T1000 (cell line): ENCODE data around the gene CFAP119.
"Not testable (repeated sequence)": the region's sequence is repeated elsewhere in the genome, so short reads cannot be mapped to it uniquely, and the experiment has no call there.

Experiments used
- DNase-seq: peaks from one replicate; lab custom pipeline; 2025; ENCODE audit warnings: mixed read lengths; lab: John Stamatoyannopoulos, UW

Gene CFAP119

DNA sequence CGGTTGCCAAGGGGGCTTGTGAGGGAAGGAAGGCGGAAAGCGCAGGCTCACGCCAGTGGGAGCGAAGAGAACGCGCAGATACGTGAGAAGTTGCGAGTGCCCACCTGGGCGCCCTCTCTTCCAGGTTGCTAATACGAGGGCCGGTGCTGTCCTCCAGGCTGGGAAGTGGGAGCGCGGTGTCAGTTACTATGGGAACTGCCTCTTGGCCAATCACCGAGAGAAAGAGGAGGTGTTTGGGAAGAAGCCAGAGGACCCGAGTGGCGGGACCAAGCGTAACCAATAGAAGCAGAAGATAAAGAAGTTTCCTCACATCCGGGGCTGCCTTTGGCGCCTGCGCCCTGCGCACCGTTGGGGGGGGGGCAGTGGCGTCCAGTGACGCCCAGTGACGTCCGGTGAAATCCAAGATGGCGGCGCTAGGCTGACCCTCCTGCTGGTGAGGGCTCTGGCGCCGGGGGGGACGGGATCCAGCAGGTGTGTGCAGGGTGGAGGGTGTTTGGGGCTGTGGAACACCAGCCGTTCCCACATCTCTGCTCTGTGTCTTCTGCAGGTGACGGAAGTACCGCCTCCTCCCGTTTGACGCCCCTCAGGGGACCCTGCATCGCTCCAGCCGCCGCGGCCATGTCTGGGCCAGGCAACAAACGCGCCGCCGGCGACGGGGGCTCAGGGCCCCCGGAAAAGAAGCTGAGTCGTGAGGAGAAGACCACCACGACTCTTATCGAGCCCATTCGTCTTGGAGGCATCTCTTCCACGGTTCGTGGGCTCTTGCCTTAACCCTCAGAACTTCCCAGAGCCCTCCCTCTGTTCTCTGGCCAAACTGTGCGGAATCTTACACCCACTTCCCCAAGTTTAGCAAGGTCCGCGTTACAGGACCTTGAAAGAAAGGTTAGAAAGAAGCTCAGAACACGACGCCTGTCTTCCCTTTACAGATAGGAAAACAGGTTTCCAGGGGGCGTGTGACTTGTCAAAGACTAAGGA is at the start of gene CFAP119, which contains the start of gene RNF40:
TSS of gene CFAP119 (minus strand) at position 135 of the 975 bp plus-strand sequence. CDS start 314 bp downstream, outside the sequence.
TSS of gene RNF40 (plus strand) at position 395 of the 975 bp plus-strand sequence. CDS start at position 619, 224 bp downstream.
- DNase-seq: peak; percentile 97

DNA sequence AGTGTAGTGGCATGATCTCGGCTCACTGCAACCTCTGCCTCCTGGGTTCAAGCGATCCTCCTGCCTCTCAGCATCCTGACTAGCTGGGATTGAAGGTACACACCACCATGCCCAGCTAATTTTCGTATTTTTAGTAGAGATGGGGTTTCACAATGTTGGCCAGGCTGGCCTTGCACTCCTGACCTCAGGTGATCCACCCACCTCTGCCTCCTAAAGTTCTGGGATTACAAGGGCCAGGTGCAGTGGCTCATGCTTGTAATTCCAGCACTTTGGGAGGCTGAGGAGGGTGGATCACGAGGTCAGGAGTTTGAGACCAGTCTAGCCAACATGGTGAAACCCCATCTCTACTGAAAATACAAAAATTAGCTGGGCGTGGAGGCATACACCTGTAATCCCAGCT is 47.8 kb upstream of the CFAP119 start:
- DNase-seq: not testable (repeated sequence)

DNA sequence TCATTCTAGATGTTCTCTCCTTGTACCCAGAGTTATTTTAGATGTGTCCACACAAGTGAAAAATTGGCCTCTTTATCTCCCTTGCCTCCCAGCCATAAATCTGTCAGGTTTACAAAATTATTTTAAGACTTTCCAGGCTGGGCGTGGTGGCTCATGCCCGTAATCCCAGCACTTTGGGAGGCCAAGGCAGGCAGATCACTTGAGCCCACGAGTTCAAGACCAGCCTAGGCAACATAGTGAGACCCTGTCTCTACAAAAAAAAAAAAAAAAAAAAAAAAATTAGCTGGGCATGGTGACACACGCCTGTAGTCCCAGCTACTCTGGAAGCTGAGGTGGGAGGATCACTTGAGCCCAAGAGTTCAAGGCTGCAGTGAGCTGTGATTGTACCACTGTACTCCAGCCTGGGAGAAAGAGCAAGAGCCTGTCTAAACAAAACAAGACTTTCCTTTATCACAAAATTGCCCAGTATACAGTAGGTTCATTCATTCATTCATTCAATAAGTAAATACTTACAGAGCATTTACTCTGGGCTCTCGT is 47.1 kb upstream of the CFAP119 start:
- not testable (repeated sequence) for DNase-seq

DNA sequence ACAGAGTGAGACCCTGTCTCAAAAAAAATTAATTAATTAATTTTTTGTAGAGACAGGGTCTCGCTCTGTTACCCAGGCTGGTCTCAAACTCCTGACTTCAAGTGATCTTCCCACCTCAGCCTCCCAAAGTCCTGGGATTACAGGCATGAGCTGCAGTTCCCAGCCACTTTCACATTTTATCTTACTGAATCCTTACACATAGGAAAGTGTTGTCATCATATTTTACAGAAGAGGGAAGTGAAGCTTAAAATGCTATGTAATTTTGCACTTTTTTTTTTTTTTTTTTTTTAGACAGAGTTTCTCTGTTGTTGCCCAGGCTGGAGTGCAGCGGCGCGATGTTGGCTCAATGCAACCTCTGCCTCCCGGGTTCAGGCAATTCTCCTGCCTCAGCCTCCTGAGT is 46.3 kb upstream of the CFAP119 start:
- no peak for DNase-seq

DNA sequence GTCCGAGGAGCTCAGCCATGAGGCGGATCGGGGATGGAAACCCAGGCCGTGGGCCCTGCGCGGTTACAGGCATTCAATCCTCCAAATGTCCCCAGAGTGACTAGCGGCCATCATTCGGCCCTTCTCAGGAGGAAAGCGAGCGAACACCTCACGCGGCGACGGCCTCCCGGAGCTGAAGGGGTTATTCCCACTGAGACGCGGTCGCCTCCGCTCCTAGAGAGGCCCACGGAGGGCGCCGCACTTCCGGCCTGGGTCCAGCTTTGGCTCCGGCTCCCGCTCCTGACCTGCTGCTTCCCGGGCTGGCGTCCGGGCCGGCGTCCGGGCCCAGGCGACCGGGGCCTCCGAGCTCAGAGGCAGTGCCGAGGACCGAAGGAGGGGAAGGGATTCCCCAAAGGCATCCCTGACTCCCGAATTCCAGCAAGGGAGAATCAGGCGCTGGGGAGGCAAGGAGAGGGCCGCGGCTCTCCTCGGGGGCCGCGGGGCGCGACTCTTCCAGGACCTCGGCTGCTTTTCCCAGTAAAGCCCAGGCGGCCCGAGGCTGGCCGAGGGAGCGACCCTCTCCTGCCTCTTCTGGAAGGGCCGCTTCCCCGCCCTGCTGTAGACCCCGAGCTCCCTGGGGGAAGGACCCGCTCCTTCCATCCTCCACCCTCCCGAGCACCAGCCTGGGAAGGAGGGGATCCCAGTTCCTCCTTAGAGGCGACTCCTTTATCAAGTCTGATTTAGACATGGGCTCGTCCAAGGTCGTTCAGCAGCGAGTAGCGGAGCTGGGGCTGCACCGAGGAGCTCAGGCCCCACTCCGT is 43.7 kb upstream of the CFAP119 start:
- peak; percentile 63 for DNase-seq

DNA sequence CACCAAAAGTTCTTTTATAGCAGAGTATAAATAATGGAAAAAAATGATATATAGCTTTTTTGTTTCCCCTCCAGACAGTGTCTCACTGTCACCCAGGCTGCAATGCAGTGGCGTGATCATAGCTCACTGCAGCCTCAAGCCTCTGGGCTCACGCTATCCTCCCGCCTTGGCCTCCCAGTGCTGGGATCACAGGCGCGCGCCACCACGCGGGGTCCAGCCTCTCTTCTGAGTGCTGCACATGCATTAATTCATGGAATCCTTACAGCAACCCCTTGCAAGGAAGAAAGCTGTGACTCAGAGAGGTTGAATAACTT is 43.2 kb upstream of the CFAP119 start:
- peak; percentile 52 for DNase-seq

DNA sequence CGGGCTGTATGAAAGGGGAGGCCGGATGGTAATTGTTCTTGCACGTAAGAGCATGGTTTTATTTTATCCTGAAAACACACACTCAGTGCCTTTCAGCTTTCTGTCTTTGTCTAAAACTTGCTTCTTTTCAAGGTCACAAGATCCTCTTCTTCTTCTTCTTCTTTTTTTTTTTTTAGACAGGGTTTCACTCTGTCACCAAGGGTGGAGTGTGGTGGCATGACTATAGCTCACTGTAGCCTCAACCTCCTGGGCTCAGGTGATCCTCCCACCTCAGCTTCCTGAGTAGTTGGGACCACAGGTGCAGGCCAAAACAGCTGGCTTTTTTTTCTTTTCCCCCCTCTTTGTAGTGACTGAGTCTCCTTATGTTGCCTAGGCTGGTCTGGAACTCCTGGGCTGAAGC is 41.1 kb upstream of the CFAP119 start:
- DNase-seq: no peak

DNA sequence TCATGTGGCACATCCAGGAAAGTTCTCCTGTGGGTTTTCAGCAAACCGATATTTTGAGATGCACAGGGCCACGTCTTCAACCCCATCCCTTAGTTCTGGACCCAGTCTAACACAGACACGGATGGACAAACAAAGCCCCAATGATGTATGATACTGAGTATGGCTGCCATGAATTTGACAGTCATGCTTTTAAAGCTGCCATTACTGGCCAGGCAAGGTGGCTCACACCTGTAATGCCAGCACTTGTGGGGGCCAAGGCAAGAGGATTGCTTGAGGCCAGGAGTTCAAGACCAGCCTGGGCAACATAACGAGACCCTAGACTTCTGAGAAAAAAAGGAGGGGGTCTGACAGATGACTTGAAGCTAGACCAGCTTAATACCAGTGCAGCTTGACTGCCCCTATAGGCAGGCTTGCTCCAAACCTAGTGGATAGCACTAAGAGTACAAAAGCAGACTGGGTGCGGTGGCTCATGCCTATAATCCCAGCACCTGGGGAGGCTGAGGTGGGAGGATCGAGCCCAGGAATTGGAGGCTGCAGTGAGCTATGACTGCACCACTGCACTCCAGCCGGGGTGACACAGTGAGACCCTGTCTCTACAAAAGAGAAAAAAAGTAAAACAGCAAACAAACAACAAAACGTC is 35.9 kb upstream of the CFAP119 start:
- DNase-seq: no peak

DNA sequence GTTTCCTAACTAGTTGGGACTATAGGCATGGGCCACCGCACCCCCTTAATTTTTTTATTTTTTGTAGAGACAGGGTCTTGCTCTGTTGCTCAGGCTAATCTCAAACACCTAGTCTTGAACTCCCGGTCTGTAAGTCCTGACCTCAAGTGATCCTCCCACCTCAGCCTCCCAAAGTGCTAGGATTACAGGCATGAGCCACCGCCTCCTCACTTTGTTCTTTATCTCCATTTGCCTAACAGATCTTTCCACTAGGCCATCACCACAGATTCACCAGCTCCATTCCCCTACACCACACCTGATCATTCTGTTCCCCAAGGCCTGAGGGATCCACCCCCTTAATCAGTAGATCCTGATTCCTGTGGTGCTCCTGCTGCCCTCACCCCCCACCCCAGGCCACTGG is 32.8 kb upstream of the CFAP119 start:
- no peak for DNase-seq

DNA sequence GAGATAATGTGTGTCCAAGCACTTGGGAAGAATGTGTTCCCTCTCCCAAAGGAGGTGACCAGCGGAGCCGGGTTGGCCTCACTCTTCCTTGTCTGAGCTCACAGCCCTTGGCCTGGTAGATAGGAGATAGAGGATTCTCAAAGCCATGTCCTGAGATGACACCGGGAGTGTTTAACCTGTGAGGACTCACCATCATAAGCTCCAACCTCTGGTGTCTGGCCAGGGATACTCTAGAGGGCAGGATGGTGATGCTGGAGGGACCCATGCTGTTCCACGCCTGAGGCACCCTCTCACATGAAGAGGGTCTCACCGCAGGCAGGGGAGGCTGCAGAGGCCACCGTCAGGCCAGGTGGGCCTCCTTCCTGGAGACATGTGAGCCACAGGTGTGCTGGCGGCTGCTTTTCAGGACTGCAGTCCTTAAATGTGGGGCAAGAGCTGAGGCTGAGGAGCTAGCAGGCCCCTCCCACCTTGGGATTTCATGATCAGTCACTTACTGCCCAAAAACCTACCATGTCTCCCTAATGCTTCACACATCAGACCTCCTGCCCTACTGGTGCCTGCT is 31.7 kb upstream of the CFAP119 start:
- no peak for DNase-seq

DNA sequence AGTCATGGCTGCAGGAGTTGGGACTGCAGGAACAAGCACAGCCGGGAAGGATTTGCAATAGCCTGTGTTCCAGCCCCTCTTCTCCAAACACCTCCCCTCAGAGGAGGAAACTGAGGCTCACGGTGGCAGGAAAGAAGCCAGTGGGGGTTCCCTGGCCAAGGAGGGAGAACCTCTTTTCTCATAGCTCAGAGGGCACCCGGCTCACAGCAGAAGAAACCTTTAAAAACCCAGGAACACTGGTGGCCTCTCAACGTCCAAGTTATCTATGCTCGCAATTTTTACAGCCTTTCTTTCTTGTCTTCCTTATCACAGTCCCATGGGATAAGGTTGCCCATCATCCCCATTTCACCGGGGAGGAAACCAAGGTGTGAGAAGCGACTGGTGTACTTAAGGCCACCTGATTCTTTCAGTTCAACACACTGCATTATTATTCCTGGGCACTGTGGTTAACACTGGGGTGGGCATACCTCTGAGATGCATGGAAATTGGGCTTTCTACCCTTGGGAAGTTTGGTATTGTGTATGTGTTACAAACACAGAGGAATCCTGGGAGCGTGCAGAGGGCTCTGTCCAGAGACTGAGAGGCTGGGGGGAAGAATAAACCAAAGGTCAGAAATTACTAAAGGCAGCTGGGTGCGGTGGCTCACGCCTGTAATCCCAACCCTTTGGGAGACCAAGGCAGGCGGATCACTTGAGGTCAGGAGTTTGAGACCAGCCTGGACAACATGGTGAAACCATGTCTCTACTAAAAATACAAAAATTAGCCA is 25.9 kb upstream of the CFAP119 start:
- no peak for DNase-seq

DNA sequence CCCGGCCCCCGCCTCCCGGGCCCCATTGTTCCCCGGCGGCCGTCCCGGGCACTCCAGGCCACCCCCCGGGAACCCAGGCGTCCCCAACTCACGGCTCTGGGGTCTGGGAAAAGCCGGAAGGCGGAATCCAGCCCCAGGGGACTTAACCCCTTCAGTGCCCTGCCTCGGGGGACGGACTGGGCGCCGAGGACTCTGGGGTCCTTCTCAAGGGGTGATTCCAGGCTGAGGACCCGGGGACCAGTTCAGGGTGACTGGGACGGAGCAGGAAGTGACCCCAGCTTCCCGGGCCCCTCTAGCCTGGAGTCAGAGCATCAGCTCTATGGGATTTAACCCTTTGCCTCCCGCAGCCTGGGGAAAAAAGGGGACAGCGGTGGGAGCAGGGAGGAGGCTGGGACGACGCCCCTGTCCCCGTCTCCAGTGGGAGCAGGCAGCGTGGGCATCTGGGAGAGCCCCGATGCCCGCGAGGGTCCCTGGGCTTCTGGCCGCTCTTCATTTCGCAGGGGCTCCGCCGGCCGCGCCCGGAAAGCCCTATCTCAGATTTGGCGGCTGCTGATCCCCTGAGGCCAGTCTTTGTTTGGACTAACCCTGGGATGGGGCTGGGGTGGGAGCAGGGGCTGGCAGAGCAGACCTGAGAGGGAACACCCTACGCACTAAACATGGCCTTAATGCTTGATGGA is 25.2 kb upstream of the CFAP119 start, which contains the start of gene ZNF629:
TSS of gene ZNF629 (minus strand) at position 270 of the 677 bp plus-strand sequence. CDS start 2,723 bp downstream, outside the sequence.
- DNase-seq: peak; percentile 46

DNA sequence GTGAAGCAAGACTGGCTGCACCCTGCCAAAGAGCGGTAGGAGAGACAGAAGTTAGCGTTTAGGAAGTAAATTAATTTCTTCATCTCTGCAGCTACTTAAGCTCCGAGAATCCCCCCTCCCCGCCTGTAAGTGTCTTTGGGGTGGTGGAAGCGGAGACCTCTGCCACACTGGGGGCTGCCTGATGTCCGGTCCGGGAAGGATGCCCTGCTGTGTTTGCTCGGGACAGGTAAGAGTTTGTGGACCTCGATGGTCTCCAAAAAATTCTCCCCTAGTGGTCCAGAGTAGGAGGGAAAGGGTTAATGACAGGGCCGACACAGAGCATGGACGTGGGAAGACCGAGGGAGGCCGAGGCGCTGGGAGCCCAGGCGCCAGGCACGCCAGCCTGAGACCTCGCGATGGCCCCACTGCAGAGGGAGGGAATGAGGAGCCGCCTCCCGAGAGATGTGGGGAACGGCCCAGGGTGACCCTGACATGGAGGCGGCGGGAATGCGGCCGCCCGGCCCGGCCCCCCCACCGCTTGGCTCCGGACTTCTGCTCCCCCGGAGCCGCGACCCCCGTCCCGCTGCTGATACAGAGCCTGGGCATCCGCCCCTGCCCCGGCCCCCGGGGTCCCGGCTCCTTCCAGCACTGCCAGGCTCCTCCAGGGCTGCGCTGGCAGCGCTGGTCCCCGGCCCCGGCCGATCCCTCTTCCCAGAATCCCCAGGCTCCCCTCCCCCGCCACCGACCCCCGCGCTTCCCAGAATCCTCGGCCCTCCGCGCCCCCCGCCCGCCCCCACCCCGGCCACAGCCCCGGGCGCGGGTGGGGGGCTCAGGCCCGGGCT is 24.5 kb upstream of the CFAP119 start:
- DNase-seq: peak; percentile 33

DNA sequence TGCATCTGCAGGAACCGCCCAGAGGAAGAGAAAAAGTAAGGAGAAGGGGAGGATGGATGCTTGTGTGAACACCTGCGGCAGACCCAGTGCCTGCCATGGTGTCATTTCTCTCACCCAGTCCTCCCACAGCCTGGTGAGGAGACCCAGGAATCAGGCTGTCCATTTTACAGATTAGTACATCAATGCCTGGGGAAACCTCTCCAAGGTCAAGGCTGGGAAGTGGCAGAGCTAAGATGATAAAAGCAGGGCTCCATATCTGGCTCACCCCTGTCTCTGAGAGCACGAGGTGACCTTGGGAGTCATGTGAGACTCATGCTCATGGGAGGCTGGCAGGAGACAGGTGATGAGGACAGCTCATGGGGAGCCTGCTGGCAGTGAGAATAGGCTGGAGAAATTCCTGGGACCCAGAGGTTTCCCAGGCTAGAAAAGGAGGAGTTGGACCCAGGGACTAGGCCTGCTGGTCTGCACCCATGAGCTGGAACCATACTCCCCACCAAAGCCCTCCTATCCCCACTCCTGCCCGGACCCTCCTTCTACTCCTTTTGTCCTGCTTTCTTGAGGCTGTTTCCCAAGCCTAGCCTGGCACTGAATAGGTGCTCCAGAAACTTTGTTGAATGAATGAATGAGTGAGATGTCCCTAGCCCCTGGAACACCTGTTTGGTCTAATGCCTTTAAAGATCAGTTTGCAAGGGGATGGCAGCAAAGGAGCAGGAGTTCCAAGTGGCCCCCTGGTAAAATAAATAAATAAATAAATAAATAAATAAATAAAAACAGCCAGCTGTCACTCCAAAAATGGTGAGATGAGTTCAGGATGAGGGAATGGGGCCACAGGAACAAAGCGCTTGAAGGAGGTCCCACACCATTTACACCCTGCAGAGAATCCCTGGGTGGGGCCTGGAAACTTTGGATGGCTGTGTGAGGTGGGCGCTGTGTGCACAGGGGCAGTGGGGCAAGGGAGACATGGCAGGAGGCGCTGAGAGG is 23.6 kb upstream of the CFAP119 start:
- no peak for DNase-seq

DNA sequence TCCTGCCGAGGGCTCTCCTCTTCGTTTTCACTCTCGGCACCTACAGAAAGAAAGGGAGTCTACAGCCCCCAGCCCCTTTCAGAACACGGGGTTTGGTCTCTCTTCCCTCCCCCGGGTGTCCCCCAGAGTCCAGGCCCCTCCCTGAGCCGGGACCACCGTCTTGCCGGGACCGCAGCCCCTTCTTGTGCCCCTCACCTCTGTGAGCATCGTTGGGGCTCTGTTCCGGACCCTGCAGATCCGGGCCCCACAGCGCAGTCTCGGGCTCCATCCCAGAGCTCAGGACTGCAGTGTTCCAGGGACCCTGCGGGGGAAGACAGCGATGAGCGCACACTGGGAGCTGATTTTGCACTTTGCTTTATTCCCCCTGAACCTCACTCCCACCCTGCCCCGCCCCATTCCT is 22.4 kb upstream of the CFAP119 start:
- no peak for DNase-seq

DNA sequence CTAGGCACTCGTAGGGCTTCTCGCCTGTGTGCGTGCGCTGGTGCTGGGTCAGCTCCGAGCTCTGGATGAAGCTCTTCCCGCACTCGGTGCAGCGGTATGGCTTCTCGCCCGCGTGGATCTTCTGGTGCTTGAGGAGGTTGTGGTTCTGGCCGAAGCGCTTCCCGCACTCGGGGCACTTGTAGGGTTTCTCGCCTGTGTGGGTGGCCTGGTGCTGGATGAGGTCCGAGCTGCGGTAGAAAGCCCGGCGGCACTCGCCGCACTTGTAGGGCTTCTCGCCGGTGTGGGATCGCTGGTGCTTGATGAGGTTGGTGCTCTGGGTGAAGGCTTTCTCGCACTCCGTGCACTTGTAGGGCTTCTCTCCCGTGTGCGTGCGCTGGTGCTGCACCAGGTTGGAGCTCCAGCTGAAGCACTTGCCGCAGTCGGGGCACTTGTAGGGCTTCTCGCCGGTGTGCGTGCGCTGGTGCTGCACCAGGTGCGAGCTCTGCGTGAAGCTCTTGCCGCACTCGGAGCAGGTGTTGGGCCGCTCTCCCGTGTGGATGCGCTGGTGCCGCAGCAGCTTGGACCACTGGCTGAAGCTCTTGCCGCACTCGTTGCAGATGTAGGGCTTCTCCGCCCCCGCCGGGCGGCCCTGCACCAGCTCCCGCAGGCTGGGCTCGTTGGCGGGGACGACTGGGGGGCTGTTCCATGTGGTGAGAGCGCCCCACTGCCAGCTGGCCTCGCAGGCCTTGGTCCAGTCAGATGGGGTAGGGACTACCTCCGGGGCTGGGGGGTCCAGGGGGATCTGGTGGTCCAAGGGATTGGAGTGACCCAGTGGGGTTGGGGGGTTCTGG is 21.6 kb upstream of the CFAP119 start:
- DNase-seq: no peak
